ENCODE results near the gene CASP14. TPM values are rescaled to one million over a fixed set of nuclear protein-coding genes. Genes with fewer than 3 reads are reported as not detected.

CASP14 gene
- total and polyA plus RNA-seq, 9 of the 15 experiments (the other 6 are each of a cell fraction or from before 2014, with no cell fraction given), result not detected

DNA sequence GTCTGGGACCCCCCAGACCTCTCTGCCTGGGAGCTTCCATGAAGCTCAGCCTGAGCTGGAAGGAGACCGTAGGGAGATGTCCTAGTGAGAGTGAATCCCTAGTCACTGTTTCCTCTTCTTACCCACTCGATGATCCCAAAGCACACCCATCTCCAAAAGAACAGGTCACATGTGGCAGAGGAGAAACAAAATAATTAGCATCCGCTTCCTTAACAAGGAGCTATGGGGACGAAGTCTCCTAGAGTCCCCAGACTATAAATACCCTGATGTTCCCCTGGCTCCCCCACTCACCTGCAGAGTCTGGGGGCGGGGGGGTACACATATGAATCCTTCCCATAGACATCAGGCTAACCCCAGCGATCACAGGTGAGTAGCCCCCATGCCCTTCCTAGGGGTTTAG is 32.6 kb downstream of the CASP14 start, which contains the start of gene OR1I1:
OR1I1 (plus strand) TSS at position 301 of the 400 bp plus-strand sequence. CDS start 4,855 bp downstream, outside the sequence.
- DNase-seq (ENCODE audit: extremely low read depth in 1 of 4, low spot score in 3 of 4) (no peak), FAIRE-seq (no peak), ATAC-seq (no peak)
- Histone ChIP-seq H3K4me3 (no peak within 1 kb of the TSS), H3K36me3 (ENCODE audit: control insufficient read depth, insufficient read depth, low read length) (no peaks in the 10 kb centered on the region), H3K9me3 (replicated peaks; ENCODE audit: control insufficient read depth, insufficient read depth, low read depth, low read length) (no peaks in the 10 kb centered on the region), H2AFZ (ENCODE audit: low read depth, low read length) (no peak within 1 kb of the TSS), H3K79me2 (ENCODE audit: control insufficient read depth, insufficient read depth, low read length) (no peaks in the 10 kb centered on the region), H3K9me1 (ENCODE audit: control insufficient read depth, insufficient read depth, low read length) (no peaks in the 10 kb centered on the region), H3K9ac (ENCODE audit: insufficient read depth in 1 of 2, low read depth in 2 of 2, low read length in 2 of 2) (no peak within 1 kb of the TSS), H3K4me1 (replicated peaks in 1 of 2; ENCODE audit: control insufficient read depth in 2 of 2, insufficient read depth in 2 of 2, low read length in 2 of 2) (no peaks in the 10 kb centered on the region), H3K27ac (ENCODE audit: extremely low read depth, low read depth, low read length) (no peak within 1 kb of the TSS), H4K20me1 (replicated peaks; ENCODE audit: control insufficient read depth, insufficient read depth, low read length) (no peaks in the 10 kb centered on the region), H3K27me3 (ENCODE audit: control insufficient read depth in 2 of 2, insufficient read depth in 2 of 2, low read length in 2 of 2) (peaks cover 2 to 11% of the 10 kb centered on the region in 2 experiments; a peak in 2 of 5 replicates), H3K4me2 (ENCODE audit: insufficient read depth, low read length) (no peak within 1 kb of the TSS)
- intact Hi-C loops (cut with micrococcal nuclease), result no loop called here
- POLR2A ChIA-PET, result interaction anchor here (0.6 to 0.7 kb wide), 3 partner anchors 34 to 425 kb away, joined by 3 to 4 read pairs (median 3); no protein-coding TSS in a partner anchor
- 4% methylated on average over 6 of the region's 6 CpGs for WGBS (ENCODE audit: insufficient coverage, low coverage, missing lambda C conversion rate)
- in situ Hi-C loops (cut with MboI), result no loop called here
- CTCF ChIA-PET (ENCODE audit: low intra/inter-chr PET ratio), result no interaction called here
- TF ChIP-seq, protein P1, sequence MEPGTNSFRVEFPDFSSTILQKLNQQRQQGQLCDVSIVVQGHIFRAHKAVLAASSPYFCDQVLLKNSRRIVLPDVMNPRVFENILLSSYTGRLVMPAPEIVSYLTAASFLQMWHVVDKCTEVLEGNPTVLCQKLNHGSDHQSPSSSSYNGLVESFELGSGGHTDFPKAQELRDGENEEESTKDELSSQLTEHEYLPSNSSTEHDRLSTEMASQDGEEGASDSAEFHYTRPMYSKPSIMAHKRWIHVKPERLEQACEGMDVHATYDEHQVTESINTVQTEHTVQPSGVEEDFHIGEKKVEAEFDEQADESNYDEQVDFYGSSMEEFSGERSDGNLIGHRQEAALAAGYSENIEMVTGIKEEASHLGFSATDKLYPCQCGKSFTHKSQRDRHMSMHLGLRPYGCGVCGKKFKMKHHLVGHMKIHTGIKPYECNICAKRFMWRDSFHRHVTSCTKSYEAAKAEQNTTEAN (CRISPR knock-in tag; IDR thresholded peaks at IDR 0.05), result no peak
- TF ChIP-seq NFE2 (IDR thresholded peaks at IDR 0.05; ENCODE audit: low read depth), result no peak
- BruUV-seq (replicated peaks), result no TSS peak

DNA sequence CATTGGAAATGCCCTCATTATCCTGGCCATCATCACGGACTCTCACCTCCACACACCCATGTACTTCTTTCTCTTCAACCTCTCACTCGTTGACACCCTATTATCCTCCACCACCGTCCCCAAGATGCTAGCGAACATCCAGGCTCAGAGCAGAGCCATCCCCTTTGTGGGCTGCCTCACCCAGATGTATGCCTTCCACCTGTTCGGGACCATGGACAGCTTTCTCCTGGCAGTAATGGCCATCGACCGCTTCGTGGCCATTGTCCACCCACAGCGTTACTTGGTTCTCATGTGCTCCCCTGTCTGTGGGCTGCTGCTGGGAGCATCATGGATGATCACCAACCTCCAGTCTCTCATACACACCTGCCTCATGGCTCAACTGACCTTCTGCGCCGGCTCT is 37.9 kb downstream of the CASP14 start:
- no peak overlapping the region for H3K9ac ChIP-seq (ENCODE audit: insufficient read depth in 1 of 2, low read depth in 2 of 2, low read length in 2 of 2)
- CTCF ChIA-PET (ENCODE audit: low intra/inter-chr PET ratio), result no interaction called here
- no peaks in the 10 kb centered on the region for H3K79me2 ChIP-seq (ENCODE audit: control insufficient read depth, insufficient read depth, low read length)
- peaks cover 2 to 17% of the 10 kb centered on the region in 2 experiments; a peak in 2 of 5 replicates for H3K27me3 ChIP-seq (ENCODE audit: control insufficient read depth in 2 of 2, insufficient read depth in 2 of 2, low read length in 2 of 2)
- no peak overlapping the region for H2AFZ ChIP-seq (ENCODE audit: low read depth, low read length)
- no peaks in the 10 kb centered on the region for H3K9me1 ChIP-seq (ENCODE audit: control insufficient read depth, insufficient read depth, low read length)
- no peak overlapping the region for H3K4me2 ChIP-seq (ENCODE audit: insufficient read depth, low read length)
- no peak for ATAC-seq
- H4K20me1 ChIP-seq (replicated peaks; ENCODE audit: control insufficient read depth, insufficient read depth, low read length), result 0 out of 2 replicates have a peak, but pooled peaks cover 2% of the 10 kb centered on the region
- H3K36me3 ChIP-seq (ENCODE audit: control insufficient read depth, insufficient read depth, low read length), result no peaks in the 10 kb centered on the region
- no peak for DNase-seq (ENCODE audit: extremely low read depth in 1 of 4, low spot score in 3 of 4)
- no peak overlapping the region for H3K4me3 ChIP-seq
- intact Hi-C loops (cut with micrococcal nuclease) (no loop called here), in situ Hi-C loops (cut with MboI) (no loop called here)
- WGBS (ENCODE audit: insufficient coverage, low coverage, missing lambda C conversion rate), result 0% methylated on average over 11 of the region's 11 CpGs
- H3K27ac ChIP-seq (ENCODE audit: extremely low read depth, low read depth, low read length), result no peak overlapping the region
- no TSS peak for BruUV-seq (replicated peaks)
- FAIRE-seq, result no peak
- no peaks in the 10 kb centered on the region for H3K9me3 ChIP-seq (replicated peaks; ENCODE audit: control insufficient read depth, insufficient read depth, low read depth, low read length)
- POLR2A ChIA-PET, result interaction anchor here (0.6 to 0.7 kb wide), 2 partner anchors 62 to 221 kb away, joined by 3 read pairs; no protein-coding TSS in a partner anchor
- H3K4me1 ChIP-seq (replicated peaks in 1 of 2; ENCODE audit: control insufficient read depth in 2 of 2, insufficient read depth in 2 of 2, low read length in 2 of 2), result no peaks in the 10 kb centered on the region
- TF ChIP-seq EHMT2 (IDR thresholded peaks at IDR 0.05), result peak; percentile 73
- TF ChIP-seq ZC3H8 (IDR thresholded peaks at IDR 0.05), result no peak
- no peak for TF ChIP-seq TAF7 (tag; IDR thresholded peaks at IDR 0.05)
- TF ChIP-seq ZNF23 (CRISPR knock-in tag; IDR thresholded peaks at IDR 0.05), result no peak
- TF ChIP-seq MAFK (IDR thresholded peaks at IDR 0.05; ENCODE audit: low read length), result no peak
- no peak for TF ChIP-seq ZBTB7A (IDR thresholded peaks at IDR 0.05; ENCODE audit: borderline replicate concordance, control insufficient read depth, low read depth, low read length)
- TF ChIP-seq ZNF124 (CRISPR knock-in tag; IDR thresholded peaks at IDR 0.05), result no peak
- no peak for TF ChIP-seq CBX8 (IDR thresholded peaks at IDR 0.05; ENCODE audit: borderline replicate concordance, extremely low read depth, low read depth, low read length, poor library complexity, severe bottlenecking)
- TF ChIP-seq XRCC3 (IDR thresholded peaks at IDR 0.05), result no peak
- peak; percentile 54; the same call in 1 of the 2 replicates for TF ChIP-seq MIER1 (IDR thresholded peaks at IDR 0.05; ENCODE audit: low read depth)
- no peak for TF ChIP-seq RCOR1 (IDR thresholded peaks at IDR 0.05; ENCODE audit: borderline replicate concordance in 1 of 2, low read depth in 2 of 2, low read length in 2 of 2)
- no peak for TF ChIP-seq CBFB (CRISPR knock-in tag; IDR thresholded peaks at IDR 0.05)
- TF ChIP-seq TFAM (CRISPR knock-in tag; conservative IDR thresholded peaks at IDR 0.05), result no peak

All from K562 (cell line).